ENCODE measurements around the gene SKP1.

The SKP1 gene

GRCh38 chr5:134113363-134113889, 63.3 kb downstream of the SKP1 start:
- no peak for DNase-seq (ENCODE audit: extremely low spot score)
- TF ChIP-seq CTCF (IDR thresholded peaks at IDR 0.05; ENCODE audit: control extremely low read depth, extremely low read depth, low read depth, missing control alignments) = no peak
- CTCF ChIA-PET = interaction anchor here (1.4 kb wide), 1 partner anchor 42 kb away, joined by 5 read pairs; no protein-coding TSS in a partner anchor
- POLR2A ChIA-PET = interaction anchor here (1.0 to 1.6 kb wide), 2 partner anchors 9 to 74 kb away, joined by 3 to 4 read pairs; no protein-coding TSS in a partner anchor

GRCh38 chr5:134112726-134113362, 63.9 kb downstream of the SKP1 start:
- POLR2A ChIA-PET = interaction anchor here (1.3 kb wide), 1 partner anchor 12 kb away, joined by 9 read pairs; no protein-coding TSS in a partner anchor
- CTCF ChIA-PET = interaction anchor here (1.0 to 4.1 kb wide), 3 partner anchors 12 to 41 kb away, joined by 4 to 17 read pairs (median 5); no protein-coding TSS in a partner anchor
- no peak for TF ChIP-seq CTCF (IDR thresholded peaks at IDR 0.05; ENCODE audit: control extremely low read depth, extremely low read depth, low read depth, missing control alignments)

GRCh38 chr5:134111741-134112647, 64.8 kb downstream of the SKP1 start:
- peak; percentile 52 for DNase-seq (ENCODE audit: extremely low spot score)
- POLR2A ChIA-PET = interaction anchor here (0.6 to 1.3 kb wide), 3 partner anchors 12 to 1097 kb away, joined by 3 to 9 read pairs (median 5); no protein-coding TSS in a partner anchor
- CTCF ChIA-PET = interaction anchor here (0.6 to 4.1 kb wide), 7 partner anchors 10 to 61 kb away, joined by 3 to 17 read pairs (median 3); no protein-coding TSS in a partner anchor
- TF ChIP-seq CTCF (IDR thresholded peaks at IDR 0.05; ENCODE audit: control extremely low read depth, extremely low read depth, low read depth, missing control alignments) = no peak

More at GRCh38 chr5:134112726-134113362, 63.9 kb downstream of the SKP1 start:
- no peak for DNase-seq (ENCODE audit: extremely low spot score)

GRCh38 chr5:134110382-134110781, 66.4 kb downstream of the SKP1 start:
- CTCF ChIA-PET = interaction anchor here (2.3 to 4.1 kb wide), 2 partner anchors 14 to 42 kb away, joined by 8 to 17 read pairs; no protein-coding TSS in a partner anchor
- POLR2A ChIA-PET = no interaction called here
- no peak for TF ChIP-seq CTCF (IDR thresholded peaks at IDR 0.05; ENCODE audit: control extremely low read depth, extremely low read depth, low read depth, missing control alignments)
- DNase-seq (ENCODE audit: extremely low spot score) = peak; percentile 35

GRCh38 chr5:134107779-134108178, 69.0 kb downstream of the SKP1 start:
- no peak for TF ChIP-seq CTCF (IDR thresholded peaks at IDR 0.05; ENCODE audit: control extremely low read depth, extremely low read depth, low read depth, missing control alignments)
- ChIA-PET POLR2A (no interaction called here), CTCF (no interaction called here)
- DNase-seq (ENCODE audit: extremely low spot score) = no peak
